BJ (cell line): ENCODE measurements around the gene EN1. TPM values are rescaled to one million over a fixed set of nuclear protein-coding genes. Genes with fewer than 3 reads are reported as not detected.

Source experiments
- CTCF ChIA-PET: fragments of 350-600 bp; formaldehyde crosslinking; extraction: SDS; loops from one replicate; lab custom pipeline; 2021; ENCODE audit warnings: antibody characterized with exemption, inconsistent platforms; lab: Yijun Ruan, JAX
- POLR2A ChIA-PET: fragments of 300-600 bp; sonication (Branson Sonifier 250); formaldehyde crosslinking; extraction: SDS; loops from one replicate; lab custom pipeline; 2021; ENCODE audit warnings: antibody characterized with exemption; lab: Charles Lee
- DNase-seq: peaks from one replicate; pipeline ENCODE4 v3.0.0-alpha.2; 2011; ENCODE audit warnings: low read depth
- H3K27me3 ChIP-seq: 2 replicates; pipeline ENCODE4 v1.6.0; 2011; ENCODE audit warnings: low read length; ENCODE audit not compliant: control insufficient read depth, insufficient read depth
- H3K36me3 ChIP-seq: 2 replicates; pipeline ENCODE4 v1.5.1; 2011; ENCODE audit warnings: low read length; ENCODE audit not compliant: control insufficient read depth, insufficient read depth
- H3K4me3 ChIP-seq: 2 replicates; pipeline ENCODE4 v1.5.1; 2011; ENCODE audit warnings: low read depth, mild to moderate bottlenecking, control low read depth, low read length
- polyA plus RNA-seq: library from polyadenylated mRNA; depleted of rRNA; stranded (reverse); fragments of >200 nt; gene quantifications from 2 replicates; pipeline ENCODE4 v1.2.3, GENCODE V29; 2011
- TF ChIP-seq, protein P1 (sequence below): IDR thresholded peaks from 2 replicates; pipeline ENCODE4 v1.5.1; 2011; ENCODE audit warnings: low read depth, mild to moderate bottlenecking, control low read depth, inconsistent platforms, low read length, moderate library complexity; ENCODE audit not compliant: insufficient read depth

Gene EN1
- polyA plus RNA-seq, 1 experiment = not detected

DNA sequence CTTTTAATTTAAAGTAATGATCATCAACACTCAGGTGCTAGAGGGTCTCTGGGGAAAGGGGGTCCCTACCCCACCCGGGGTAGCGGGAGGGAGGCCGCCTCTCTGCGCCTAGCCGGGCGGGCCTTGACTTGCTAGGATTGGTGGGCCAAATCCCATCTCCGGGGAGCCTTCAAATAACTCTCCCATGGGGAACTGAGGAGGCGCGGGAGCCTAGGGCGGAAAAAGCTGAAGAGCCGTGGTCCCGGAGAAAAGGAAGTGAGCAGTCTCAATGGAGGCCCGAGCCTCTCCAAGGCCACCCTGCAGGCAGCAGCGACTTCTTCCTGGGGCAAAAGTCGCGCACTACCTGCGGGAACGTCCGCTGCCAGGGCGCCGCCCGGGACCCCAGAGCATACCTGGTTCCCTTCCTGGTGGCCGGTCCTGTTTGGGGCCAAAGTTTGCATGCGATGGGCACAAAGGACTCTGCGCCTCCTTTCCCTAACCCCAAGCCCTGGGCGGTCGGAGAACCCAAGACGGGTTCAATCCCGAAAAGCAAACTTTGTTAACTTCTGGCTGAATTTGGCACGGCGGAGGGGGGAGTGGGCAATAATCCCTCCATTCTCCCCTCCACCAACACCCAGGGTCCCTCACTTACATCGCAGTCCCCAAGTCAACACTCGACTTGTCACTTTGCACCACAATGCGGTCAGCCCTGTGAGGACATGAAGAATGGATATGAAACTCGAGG lies 13.6 kb downstream of the EN1 start:
- ChIA-PET POLR2A (no interaction called here), CTCF (no interaction called here)
- Histone ChIP-seq H3K27me3 (peaks cover 59% of the 10 kb centered on the region), H3K4me3 (no peak overlapping the region), H3K36me3 (no peaks in the 10 kb centered on the region)
- TF ChIP-seq, protein P1, sequence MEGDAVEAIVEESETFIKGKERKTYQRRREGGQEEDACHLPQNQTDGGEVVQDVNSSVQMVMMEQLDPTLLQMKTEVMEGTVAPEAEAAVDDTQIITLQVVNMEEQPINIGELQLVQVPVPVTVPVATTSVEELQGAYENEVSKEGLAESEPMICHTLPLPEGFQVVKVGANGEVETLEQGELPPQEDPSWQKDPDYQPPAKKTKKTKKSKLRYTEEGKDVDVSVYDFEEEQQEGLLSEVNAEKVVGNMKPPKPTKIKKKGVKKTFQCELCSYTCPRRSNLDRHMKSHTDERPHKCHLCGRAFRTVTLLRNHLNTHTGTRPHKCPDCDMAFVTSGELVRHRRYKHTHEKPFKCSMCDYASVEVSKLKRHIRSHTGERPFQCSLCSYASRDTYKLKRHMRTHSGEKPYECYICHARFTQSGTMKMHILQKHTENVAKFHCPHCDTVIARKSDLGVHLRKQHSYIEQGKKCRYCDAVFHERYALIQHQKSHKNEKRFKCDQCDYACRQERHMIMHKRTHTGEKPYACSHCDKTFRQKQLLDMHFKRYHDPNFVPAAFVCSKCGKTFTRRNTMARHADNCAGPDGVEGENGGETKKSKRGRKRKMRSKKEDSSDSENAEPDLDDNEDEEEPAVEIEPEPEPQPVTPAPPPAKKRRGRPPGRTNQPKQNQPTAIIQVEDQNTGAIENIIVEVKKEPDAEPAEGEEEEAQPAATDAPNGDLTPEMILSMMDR = no peak
- DNase-seq = no peak

DNA sequence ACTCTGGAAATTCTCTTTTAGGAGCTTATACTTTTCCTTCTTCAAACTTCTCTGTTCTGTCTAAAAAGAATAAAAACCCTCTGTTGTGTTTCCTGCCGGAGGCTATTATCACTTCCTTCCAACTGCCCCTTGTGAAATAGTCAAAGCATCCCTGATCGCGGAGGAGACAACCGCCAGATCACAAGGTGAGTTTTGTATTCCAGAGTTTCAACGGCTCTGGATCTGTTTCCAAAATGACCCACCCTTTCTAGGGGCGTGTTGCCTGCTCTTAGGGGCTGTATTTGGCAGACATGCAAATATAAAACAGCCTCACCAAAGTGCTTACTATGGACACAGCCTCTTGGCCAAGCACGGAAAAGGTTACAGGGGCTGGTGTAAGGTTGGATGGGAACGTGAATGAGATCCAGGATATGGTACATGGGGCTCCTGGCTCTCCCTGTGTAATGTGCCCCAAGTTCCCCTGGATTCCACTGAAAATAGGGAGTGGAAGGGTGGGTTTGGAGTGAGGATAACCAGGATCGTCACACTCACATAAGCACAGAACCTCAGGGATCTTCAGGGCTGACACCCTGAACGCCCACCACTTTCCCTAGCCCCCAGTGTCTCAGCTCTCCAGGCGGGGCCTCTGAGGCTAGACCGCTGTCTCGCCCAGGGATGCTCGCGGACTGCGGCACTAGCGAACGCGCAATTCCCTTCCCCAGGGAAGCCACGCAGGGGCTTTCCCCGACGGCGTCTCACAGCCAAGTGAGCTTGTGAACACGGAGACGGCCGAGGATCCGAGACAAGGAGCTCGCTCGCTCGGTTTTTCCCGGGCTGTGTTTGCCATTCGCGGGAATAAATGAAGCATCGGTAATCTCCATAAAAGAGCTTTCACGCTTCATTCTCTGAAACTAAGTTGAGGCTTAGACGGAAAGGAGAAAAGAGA lies 14.4 kb downstream of the EN1 start:
- ChIA-PET CTCF (no interaction called here), POLR2A (no interaction called here)
- H3K36me3 ChIP-seq = no peaks in the 10 kb centered on the region

DNA sequence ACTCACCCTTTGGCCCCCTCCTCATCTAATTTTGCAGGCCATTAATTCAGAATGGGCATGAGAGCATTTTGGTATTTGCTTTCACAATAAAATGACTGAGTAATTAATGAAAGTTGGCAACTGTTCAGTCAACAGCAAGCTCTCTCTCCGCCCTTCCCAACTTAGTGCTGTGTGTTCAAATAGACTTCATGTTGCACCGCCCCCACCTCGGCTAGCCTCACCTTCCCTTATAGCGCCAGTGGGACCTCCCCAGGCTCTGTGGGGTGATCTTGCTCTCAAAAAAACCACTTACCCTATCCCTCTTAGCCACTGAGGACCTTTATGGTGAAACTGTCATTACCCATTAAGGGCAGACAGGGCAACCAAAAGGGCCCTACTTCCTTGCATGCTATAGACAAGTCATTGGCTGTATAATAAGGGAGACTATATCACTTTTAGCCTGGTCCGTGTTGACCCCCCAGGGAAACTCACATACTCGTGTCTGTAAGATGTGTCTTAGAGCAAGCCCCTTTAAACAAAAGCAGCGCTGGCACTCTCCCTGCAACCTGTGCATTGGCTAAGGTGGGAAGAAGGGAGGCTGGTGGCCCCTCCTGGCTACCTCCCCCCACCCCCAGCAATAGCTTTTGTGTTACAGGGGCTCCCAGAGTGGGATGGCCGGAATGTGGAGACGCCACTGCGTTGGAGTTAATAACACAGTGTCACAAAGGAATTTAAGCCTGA lies 15.2 kb downstream of the EN1 start:
- peaks cover 45% of the 10 kb centered on the region for H3K27me3 ChIP-seq
- H3K4me3 ChIP-seq = no peak overlapping the region
- no peaks in the 10 kb centered on the region for H3K36me3 ChIP-seq
- TF ChIP-seq, protein P1 = no peak
- DNase-seq = no peak
- ChIA-PET CTCF (no interaction called here), POLR2A (no interaction called here)

More for the DNA sequence above, 14.4 kb downstream of the EN1 start:
- TF ChIP-seq, protein P1 = no peak
- H3K4me3 ChIP-seq = no peak overlapping the region
- DNase-seq = no peak
- H3K27me3 ChIP-seq = peaks cover 53% of the 10 kb centered on the region

DNA sequence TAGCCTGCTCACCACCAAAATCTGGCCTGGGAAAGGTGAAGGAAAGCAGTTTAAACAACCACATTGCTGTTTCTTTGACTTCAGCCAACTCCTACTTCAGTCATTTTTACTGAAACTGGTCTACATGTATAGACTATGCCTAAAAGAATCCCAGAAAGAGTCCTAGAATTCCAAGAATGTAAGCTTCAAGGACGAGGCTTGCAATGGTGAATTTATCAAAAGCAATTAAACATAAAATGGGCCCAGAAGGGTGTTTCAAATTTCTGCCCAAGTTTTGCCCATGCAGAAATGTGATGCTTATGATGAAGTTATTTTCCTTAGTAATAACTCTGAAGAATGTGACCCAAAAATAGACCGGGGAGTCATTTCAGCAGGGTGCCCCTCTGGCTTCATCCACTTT lies 16.6 kb downstream of the EN1 start:
- TF ChIP-seq, protein P1 = no peak
- no peaks in the 10 kb centered on the region for H3K36me3 ChIP-seq
- no peak overlapping the region for H3K4me3 ChIP-seq
- POLR2A ChIA-PET = no interaction called here
- no peak for DNase-seq
- peaks cover 33% of the 10 kb centered on the region for H3K27me3 ChIP-seq
- CTCF ChIA-PET = interaction anchor here (0.7 kb wide), 1 partner anchor 643 kb away, joined by 3 read pairs; no protein-coding TSS in a partner anchor
